Measurements from ENCODE around the gene LSP1. TPM values are rescaled to one million over a fixed set of nuclear protein-coding genes. Genes with fewer than 3 reads are reported as not detected.

Gene LSP1
- total RNA-seq, 1 donor from 2014 or later: 301 TPM

- POLR2A ChIA-PET: interaction anchor here (0.6 kb wide), 1 partner anchor 28 kb away, joined by 7 read pairs; the partner anchor contains the start of gene PRR33
- Mint-ChIP-seq H3K4me3 (no peak within 1 kb of the TSS), H3K36me3 (ENCODE audit: low read depth) (no peaks in the 10 kb centered on the region), H3K4me1 (peaks cover 7% of the 10 kb centered on the region), H3K9me3 (no peaks in the 10 kb centered on the region), H3K27me3 (peaks cover 20% of the 10 kb centered on the region), H3K27ac (no peak within 1 kb of the TSS)
- TF ChIP-seq CTCF (IDR thresholded peaks at IDR 0.05): no peak
- CTCF ChIA-PET: no interaction called here
- ATAC-seq (ENCODE audit: low read depth) (no peak), DNase-seq (no peak)
- intact Hi-C loops (cut with micrococcal nuclease): loop anchor here (5.0 kb wide), 2 partner anchors 37 to 67 kb away; partner anchors contain the start of gene LSP1
These were observed 66.7 kb downstream of the LSP1 start, which contains the start of gene TNNT3 for GRCh38 chr11:1919391-1920127. Gene TNNT3, plus strand, starts transcription at chr11:1919703. Its CDS starts 3,172 bp downstream, at chr11:1922875.

GRCh38 chr11:1920128-1920908 lies 67.4 kb downstream of the LSP1 start:
- Mint-ChIP-seq H3K27ac (no peak overlapping the region), H3K36me3 (ENCODE audit: low read depth) (no peaks in the 10 kb centered on the region), H3K27me3 (peaks cover 16% of the 10 kb centered on the region), H3K9me3 (no peaks in the 10 kb centered on the region), H3K4me3 (no peak overlapping the region), H3K4me1 (peaks cover 7% of the 10 kb centered on the region)
- intact Hi-C loops (cut with micrococcal nuclease): no loop called here
- ChIA-PET CTCF (no interaction called here), POLR2A (interaction anchor here (0.6 kb wide), 1 partner anchor 28 kb away, joined by 7 read pairs; the partner anchor contains the start of gene PRR33)
- no peak for ATAC-seq (ENCODE audit: low read depth)
- DNase-seq: no peak
- no peak for TF ChIP-seq CTCF (IDR thresholded peaks at IDR 0.05)

GRCh38 chr11:1920909-1921573 lies 68.2 kb downstream of the LSP1 start:
- no peak overlapping the region for H3K4me3 Mint-ChIP-seq
- ChIA-PET CTCF (interaction anchor here (0.9 to 1.4 kb wide), 3 partner anchors 45 to 227 kb away, joined by 3 to 7 read pairs (median 4); no protein-coding TSS in a partner anchor), POLR2A (no interaction called here)
- no peaks in the 10 kb centered on the region for H3K36me3 Mint-ChIP-seq (ENCODE audit: low read depth)
- TF ChIP-seq CTCF (IDR thresholded peaks at IDR 0.05): no peak
- no peak overlapping the region for H3K27ac Mint-ChIP-seq
- peaks cover 3% of the 10 kb centered on the region for H3K4me1 Mint-ChIP-seq
- intact Hi-C loops (cut with micrococcal nuclease): no loop called here
- DNase-seq (no peak), ATAC-seq (ENCODE audit: low read depth) (no peak)
- H3K27me3 Mint-ChIP-seq: peaks cover 15% of the 10 kb centered on the region
- H3K9me3 Mint-ChIP-seq: no peaks in the 10 kb centered on the region

GRCh38 chr11:1921574-1922141 lies 68.8 kb downstream of the LSP1 start:
- Mint-ChIP-seq H3K4me1 (no peaks in the 10 kb centered on the region), H3K9me3 (no peaks in the 10 kb centered on the region), H3K36me3 (ENCODE audit: low read depth) (no peaks in the 10 kb centered on the region), H3K27me3 (peaks cover 20% of the 10 kb centered on the region), H3K27ac (no peak overlapping the region), H3K4me3 (no peak overlapping the region)
- TF ChIP-seq CTCF (IDR thresholded peaks at IDR 0.05): no peak
- CTCF ChIA-PET: interaction anchor here (0.9 to 1.4 kb wide), 3 partner anchors 45 to 228 kb away, joined by 3 to 7 read pairs (median 4); no protein-coding TSS in a partner anchor
- DNase-seq (no peak), ATAC-seq (ENCODE audit: low read depth) (no peak)
- intact Hi-C loops (cut with micrococcal nuclease): no loop called here
- POLR2A ChIA-PET: no interaction called here

Data from activated B cell treated with CpG ODN at 0.5 μM for 24 hours (primary cell).